Left renal pelvis (tissue), 4 donors: ENCODE data around the gene PPP2R3A. TPM values are rescaled to one million over a fixed set of nuclear protein-coding genes. Genes with fewer than 3 reads are reported as not detected.
"Not testable (repeated sequence)": the region's sequence is repeated elsewhere in the genome, so short reads cannot be mapped to it uniquely, and the experiment has no call there.

ENCODE experiments used
- DNase-seq, 4 donors: peaks; one replicate each; pipeline ENCODE4 v3.0.0-alpha.2; 2013; ENCODE audit warnings: low read depth in 4 of 4, low spot score in 3 of 4
- polyA plus RNA-seq, 4 donors: library from polyadenylated mRNA; unstranded; fragments of 120-200 nt; gene quantifications; one replicate each; pipeline ENCODE4 v1.2.1, GENCODE V29; 2013; ENCODE audit not compliant: insufficient read length in 4 of 4

Gene PPP2R3A
- 10 to 100 TPM; 17.0 to 24.2 (median 21.0) TPM for polyA plus RNA-seq

GRCh38 chr3:135965506-135966270, at the start of gene PPP2R3A:
Gene PPP2R3A (plus strand): TSS chr3:135965728. CDS start chr3:136001499, 35,771 bp downstream.
- peak; percentile 66 to 71 (median 69) for DNase-seq

GRCh38 chr3:135916310-135916709, 49.2 kb upstream of the PPP2R3A start:
- DNase-seq: no peak

- DNase-seq: no peak
These were observed 48.5 kb upstream of the PPP2R3A start for GRCh38 chr3:135917076-135917475.

DNA sequence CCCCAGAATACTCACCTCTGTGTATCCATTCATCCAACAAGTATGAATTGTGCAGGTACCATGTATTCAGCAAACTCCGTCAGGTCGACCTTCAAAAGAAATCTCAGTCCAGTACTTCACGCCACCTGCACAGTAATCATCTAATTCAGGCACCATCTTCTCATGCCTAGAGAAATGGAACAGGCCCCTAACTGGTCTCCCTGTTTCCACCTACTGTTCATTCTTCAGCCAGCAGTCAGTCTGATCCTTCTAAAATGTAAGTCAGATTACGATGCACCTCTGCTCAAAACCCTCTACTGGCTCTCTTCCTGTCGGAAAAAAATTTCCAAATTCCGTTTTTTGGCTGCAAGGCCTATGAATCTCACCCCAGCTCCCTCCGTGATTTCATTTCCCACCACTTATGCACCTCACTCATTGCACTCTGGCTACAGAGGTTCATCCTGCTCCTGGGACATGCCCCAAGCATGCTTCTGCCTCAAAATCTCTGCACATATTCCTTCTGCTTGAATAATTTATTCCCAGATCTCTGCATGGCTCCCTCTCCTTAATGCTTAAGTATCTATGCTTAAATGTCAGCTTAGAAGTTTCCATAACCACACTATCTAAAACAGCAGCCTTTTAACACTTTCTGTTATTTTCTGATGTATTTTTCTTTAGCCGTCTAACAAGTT, 47.5 kb upstream of the PPP2R3A start:
- DNase-seq: no peak

- no peak for DNase-seq
These were observed 46.9 kb upstream of the PPP2R3A start for GRCh38 chr3:135918600-135918999.

- DNase-seq: no peak
These were observed 45.3 kb upstream of the PPP2R3A start for GRCh38 chr3:135920275-135920674.

DNA sequence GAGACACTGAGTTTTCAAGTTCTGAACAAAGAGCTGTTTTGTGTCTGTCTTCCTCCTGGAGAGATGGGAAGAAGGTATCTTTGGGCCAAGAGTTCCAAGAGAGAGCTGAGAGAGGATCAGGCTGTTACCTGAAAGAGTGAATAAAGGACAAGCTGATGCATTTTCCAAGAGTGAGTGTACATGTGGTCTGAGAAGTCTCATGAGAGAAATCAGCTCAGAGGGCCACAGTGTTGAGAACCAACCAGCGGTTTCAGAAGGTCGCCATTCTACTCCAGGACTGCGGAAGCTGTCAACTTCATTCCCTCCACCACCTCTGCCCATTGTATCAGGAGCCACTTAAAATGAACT, 42.7 kb upstream of the PPP2R3A start:
- no peak for DNase-seq

GRCh38 chr3:135924506-135924905, 41.0 kb upstream of the PPP2R3A start:
- DNase-seq: no peak

GRCh38 chr3:135926664-135927063, 38.9 kb upstream of the PPP2R3A start:
- DNase-seq: no peak

- DNase-seq: no peak
These were observed 38.4 kb upstream of the PPP2R3A start for GRCh38 chr3:135927155-135927554.

DNA sequence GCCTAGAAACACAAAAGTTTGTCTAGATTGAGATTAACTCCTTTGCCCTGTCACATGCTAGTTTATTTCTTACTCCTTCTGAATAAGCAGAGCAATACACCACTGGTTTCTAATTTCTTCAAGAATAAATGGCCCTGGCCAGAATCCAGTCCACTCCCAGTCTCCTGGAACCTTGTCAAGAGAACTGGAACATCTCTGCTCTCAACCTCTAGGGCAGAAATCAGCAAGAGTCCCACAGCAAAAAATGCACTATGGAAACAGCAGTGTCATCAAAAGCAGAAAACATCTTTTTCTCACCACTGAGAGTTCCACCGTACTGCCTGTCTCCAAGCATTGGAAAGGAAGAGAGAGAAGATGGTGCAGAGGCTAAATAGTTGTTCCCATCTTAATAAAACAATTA, 35.9 kb upstream of the PPP2R3A start:
- no peak for DNase-seq

GRCh38 chr3:135930255-135930654, 35.3 kb upstream of the PPP2R3A start:
- DNase-seq: no peak

DNA sequence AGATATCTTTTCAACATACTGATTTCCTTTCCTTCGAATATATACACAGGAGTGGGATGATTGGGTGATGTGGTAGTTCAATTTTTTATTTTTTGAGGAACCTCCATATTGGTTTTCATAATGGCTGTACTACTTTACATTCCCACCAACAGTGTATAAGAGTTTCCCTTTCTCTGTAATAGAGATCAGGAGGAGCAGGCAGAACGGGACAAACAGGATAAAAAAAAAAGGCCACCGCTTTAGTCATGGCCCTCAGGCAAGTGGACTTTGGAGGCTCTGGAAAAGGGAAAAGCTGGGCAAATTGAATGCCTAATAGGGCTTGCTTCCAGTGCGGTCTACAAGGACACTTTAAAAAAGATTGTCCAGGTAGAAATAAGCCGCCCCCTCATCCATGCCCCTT, 30.4 kb upstream of the PPP2R3A start:
- not testable (repeated sequence) for DNase-seq

DNA sequence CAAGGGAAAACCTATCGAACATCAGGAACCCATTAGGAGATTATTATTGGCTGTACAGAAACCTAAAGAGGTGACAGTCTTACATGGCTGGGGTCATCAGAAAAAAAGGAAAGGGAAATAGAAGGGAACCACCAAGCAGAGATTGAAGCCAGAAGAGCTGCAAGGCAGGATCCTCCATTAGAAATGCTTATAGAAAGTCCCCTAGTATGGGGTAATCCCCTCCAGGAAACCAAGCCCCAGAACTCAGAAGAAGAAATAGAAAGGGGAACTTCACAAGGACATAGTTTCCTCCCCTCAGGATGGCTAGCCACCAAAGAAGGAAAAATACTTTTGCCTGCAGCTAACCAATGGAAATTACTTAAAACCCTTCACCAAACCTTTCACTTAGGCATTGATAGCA, 27.8 kb upstream of the PPP2R3A start:
- not testable (repeated sequence) for DNase-seq

DNA sequence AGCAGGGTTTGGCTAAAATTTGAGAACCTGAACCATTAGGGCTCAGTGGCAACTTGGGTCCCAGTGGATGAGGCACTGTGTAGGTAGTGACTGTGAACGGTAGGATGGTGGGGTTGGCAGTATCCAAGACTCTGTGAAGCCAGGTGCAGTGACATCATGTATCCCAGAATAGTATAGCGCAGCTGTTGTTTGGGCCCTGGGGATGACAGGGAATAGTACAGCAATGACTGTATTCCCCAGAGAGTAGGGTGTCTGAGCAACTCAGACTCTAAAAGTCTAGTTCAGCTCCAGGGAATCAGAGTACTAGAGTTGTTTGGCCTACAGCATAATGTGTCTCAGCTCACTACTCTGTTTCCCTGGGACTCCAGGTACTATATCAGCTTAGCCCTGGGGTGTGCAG, 20.7 kb upstream of the PPP2R3A start:
- DNase-seq: no peak

- no peak for DNase-seq
These were observed 14.6 kb upstream of the PPP2R3A start for GRCh38 chr3:135950941-135951340.

DNA sequence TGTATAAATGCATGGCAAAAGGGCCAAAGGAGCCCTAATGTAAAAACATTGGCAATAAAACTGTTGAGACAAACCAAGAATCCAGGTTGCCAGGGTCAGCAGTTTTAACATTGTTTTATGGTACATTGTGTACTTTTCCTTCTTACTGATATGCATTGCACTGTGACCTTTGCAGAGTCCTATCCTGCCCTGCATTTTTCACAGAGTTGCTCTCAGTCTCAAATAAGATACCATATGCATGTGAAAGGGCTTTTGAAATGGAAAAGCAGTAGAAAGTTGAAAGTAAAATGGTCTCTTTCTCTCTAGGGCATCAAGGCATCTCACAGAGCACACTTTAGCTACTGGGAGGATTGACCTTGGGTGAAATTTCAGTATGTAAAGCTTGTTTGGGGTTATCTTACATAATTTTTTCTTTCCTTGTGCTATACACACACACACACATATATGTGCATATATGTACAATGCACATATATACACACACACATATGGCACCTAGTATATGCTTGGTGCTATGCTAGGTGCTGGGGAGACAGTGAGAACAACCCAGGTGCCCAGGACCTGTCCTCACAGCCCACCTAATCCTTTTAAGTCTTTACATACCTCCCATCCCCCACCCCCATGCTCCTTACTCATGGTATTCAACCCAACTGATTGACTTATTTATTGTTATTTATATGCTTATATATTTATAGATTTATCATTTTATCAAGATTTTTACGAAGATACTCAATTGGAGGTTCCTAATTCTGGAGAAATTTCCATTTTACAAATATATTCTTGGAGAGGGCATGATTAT, 1.2 kb upstream of the PPP2R3A start:
- DNase-seq: no peak

GRCh38 chr3:135965129-135965505, 411 bp upstream of the PPP2R3A start:
- DNase-seq: peak in 2 of 4 donors; percentile 8 to 46

GRCh38 chr3:135966271-135966961, 888 bp downstream of the PPP2R3A start:
- DNase-seq: peak; percentile 41 to 56 (median 42)

DNA sequence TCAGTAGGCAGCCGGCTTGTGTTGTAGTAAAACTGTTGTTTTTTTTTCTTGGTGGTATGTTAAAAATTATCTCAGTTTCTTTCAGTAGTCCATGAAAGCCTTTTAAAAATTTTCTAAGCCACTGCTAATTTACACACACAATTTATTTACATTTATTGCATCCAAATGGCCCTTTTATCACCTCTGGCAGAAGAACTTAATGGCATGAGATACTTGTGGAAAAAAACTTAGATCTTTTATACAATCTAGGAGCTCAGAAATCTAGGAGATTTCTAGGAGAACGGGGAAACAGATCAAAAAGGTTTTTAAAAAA, 1.4 kb downstream of the PPP2R3A start:
- no peak for DNase-seq

DNA sequence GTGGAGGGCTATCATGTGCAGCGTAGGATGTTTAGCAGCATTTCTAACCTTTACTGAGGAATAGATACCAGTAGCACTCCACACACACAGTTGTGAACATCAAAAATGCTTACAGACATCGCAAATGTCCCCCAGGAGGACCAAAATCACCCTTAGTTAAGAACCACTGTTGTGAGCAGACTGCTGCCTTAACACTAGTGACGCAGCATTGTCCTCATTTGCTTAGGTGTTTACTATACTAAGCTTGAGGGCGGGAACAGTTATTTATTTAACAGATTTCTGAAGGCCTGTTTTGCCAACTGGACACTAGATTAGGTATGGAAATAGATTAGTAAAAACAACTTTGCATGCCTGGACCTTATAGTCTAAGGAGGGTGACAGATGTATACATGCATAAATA, 2.3 kb downstream of the PPP2R3A start:
- DNase-seq: no peak
